HS-5 (cell line): ENCODE data around the gene FAM120B.
"Not testable (repeated sequence)": the region's sequence is repeated elsewhere in the genome, so short reads cannot be mapped to it uniquely, and the experiment has no call there.

ENCODE experiments used
- DNase-seq: peaks from one replicate; pipeline ENCODE4 v3.0.0-alpha.2; 2012; ENCODE audit warnings: low read depth

Gene FAM120B

DNA sequence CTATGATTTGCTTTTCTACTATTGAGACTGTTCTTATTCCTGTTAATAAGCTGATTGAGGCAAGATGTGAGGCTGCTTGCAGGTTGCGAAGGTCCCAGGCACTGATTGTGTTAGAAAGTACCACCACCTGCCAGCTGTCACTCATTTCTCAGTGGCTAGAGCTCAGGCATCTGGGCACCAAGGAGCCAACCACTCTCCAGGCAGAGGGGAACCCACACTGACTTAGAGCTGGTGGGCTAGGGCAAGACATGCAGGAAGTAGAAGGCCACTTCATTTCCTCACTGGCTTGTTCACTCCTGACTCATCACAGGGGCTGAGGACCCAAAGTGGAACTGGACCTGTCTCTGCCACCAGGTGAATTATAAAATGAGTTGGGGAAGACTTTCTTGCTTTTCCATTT lies 7.9 kb upstream of the FAM120B start:
- DNase-seq = no peak

GRCh38 chr6:170301184-170301583 lies 5.4 kb upstream of the FAM120B start:
- no peak for DNase-seq

DNA sequence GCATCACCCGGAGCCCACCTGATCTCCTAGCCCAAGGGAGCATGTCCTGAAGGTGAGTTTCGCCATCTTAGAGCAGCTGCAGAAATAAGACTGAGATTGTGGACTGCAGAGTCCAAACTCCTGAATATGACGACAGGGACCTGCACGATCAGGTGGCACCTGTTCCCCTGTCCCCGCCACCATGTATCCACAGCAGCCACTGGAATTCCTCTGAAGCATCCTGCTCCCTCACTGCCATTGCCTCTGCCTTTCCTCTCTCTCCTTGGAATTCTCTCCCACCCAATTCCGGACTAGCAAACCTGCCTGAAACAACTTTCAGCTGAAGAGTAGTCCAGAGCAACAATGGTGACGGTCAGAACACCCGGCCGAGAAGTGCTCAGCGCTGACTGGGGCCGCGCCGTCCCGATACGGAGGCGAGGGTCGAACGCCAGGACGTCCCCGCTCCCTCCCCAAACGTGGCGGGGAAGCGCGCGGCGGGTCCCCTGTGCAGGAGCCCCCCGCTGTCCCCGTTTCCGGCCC lies 694 bp upstream of the FAM120B start:
- DNase-seq = no peak

DNA sequence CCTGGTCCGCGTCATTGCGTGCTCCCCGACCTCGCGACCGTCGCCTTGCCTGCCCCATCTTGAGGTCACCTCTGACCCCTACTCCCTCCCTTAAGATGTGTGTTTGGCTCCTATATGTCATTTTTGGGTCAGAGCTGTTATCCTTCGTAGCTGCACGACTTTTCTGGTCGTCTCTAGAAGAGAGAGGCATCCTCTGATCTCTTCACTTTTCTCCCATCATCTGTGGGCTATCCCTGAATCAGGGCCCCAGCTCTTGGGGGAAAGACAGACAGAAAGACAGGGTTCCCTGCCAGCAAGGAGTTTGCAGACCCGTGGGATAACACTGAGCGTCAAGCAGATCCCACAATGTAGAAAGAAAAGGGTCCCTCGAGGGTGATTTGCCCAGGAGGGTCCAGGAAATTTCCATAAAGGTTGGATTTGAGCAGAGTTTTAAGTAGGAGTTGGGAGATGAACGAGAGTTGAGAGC lies 555 bp downstream of the FAM120B start:
- DNase-seq = no peak

- no peak for DNase-seq
Measured at GRCh38 chr6:170308761-170309160, 2.2 kb downstream of the FAM120B start.

- DNase-seq = no peak
Measured at GRCh38 chr6:170311696-170312095, 5.1 kb downstream of the FAM120B start.

- DNase-seq = no peak
Measured at GRCh38 chr6:170312876-170313275, 6.3 kb downstream of the FAM120B start.

DNA sequence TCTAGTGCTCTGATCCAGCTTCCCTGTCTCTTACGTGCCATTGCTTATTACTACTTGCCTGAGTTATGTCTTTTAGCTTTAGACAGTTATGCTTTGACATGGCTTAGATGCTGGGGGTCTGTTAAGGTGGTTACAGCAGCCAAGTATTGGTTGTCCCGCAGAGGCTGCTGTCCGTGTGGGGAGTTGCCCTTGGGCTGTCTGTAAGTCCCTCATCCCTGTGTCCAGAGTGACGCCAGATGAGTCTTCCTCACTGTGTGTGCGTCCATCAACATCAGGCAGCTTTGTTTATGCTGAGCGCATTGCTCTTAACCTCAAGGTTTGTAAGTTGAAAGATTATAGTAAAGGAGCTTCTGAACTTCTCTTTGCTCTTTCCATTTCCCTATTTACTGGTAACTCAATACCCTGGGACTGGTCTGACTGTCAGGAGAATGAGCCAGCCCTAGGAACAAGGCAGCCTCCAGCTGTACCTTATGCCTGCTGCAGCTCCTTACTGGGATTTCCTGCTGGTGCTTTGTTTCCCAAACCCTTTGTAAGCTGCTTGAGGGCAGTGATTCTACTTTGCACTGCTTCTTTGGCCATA lies 7.2 kb downstream of the FAM120B start:
- DNase-seq = no peak

GRCh38 chr6:170314983-170315382 lies 8.4 kb downstream of the FAM120B start:
- DNase-seq = no peak

GRCh38 chr6:170316071-170316470 lies 9.5 kb downstream of the FAM120B start:
- no peak for DNase-seq

DNA sequence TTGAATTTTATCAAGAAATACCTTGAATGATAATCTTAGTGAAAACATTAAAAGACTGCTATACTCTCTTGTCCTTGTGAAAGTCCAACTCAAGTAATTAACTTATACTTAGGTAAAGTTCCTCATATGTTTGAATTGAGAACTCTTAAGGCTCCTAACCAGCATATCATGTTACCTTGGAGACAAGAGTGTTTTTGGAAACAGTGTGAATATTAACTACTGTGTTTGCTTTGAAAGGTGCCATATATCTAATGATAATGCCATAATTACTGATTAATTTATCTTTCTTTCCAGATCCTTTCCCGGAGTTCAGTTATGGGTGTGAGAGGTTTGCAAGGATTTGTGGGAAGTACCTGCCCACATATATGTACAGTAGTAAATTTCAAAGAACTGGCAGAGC lies 10.5 kb downstream of the FAM120B start:
- no peak for DNase-seq

- DNase-seq = no peak
Measured at GRCh38 chr6:170317718-170318117, 11.2 kb downstream of the FAM120B start.

- DNase-seq = no peak
Measured at GRCh38 chr6:170329321-170329720, 22.8 kb downstream of the FAM120B start.

- DNase-seq = not testable (repeated sequence)
Measured at GRCh38 chr6:170335199-170335598, 28.6 kb downstream of the FAM120B start.

- DNase-seq = peak; percentile 25
Measured at GRCh38 chr6:170344631-170345576, 38.3 kb downstream of the FAM120B start.

GRCh38 chr6:170345662-170346061 lies 39.1 kb downstream of the FAM120B start:
- no peak for DNase-seq

- DNase-seq = no peak
Measured at GRCh38 chr6:170346649-170347048, 40.1 kb downstream of the FAM120B start.

- DNase-seq = no peak
Measured at GRCh38 chr6:170347091-170347490, 40.5 kb downstream of the FAM120B start.

GRCh38 chr6:170347975-170348374 lies 41.4 kb downstream of the FAM120B start:
- DNase-seq = no peak

- not testable (repeated sequence) for DNase-seq
Measured at GRCh38 chr6:170351456-170351855, 44.9 kb downstream of the FAM120B start.

DNA sequence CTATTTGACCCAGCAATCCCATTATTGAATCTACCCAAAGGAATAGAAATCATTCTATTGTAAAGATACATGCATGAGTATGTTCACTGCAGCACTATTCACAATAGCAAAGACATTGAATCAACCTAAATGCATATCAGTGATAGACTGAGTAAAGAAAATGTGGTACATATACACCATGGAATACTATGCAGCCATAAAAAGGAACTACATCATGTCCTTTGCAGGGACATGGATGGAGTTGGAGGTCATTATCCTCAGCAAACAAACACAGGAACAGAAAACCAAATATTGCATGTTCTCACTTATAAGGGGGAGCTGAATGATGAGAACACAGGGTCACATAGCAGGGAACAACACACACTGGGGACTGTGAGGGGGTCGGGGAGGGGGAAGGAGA lies 48.6 kb downstream of the FAM120B start:
- DNase-seq = not testable (repeated sequence)

- no peak for DNase-seq
Measured at GRCh38 chr6:170355661-170356060, 49.1 kb downstream of the FAM120B start.

GRCh38 chr6:170357812-170358211 lies 51.3 kb downstream of the FAM120B start:
- DNase-seq = no peak
